GM18507 (cell line): Measurements from ENCODE around the gene SLC35C1.
"Not testable (repeated sequence)": the region's sequence is repeated elsewhere in the genome, so short reads cannot be mapped to it uniquely, and the experiment has no call there.

Experiments used
- DNase-seq: peaks from one replicate; pipeline ENCODE4 v3.0.0; 2011; ENCODE audit warnings: low read depth; ENCODE audit not compliant: insufficient read length; ENCODE audit errors: extremely low spot score
- FAIRE-seq: peaks from 2 replicates; lab custom pipeline; 2011; peaks lifted over from hg19 to GRCh38; lab: Jason Lieb, UNC

The SLC35C1 gene

GRCh38 chr11:45808427-45808826 lies 3.5 kb downstream of the SLC35C1 start:
- DNase-seq, FAIRE-seq: not testable (repeated sequence)

DNA sequence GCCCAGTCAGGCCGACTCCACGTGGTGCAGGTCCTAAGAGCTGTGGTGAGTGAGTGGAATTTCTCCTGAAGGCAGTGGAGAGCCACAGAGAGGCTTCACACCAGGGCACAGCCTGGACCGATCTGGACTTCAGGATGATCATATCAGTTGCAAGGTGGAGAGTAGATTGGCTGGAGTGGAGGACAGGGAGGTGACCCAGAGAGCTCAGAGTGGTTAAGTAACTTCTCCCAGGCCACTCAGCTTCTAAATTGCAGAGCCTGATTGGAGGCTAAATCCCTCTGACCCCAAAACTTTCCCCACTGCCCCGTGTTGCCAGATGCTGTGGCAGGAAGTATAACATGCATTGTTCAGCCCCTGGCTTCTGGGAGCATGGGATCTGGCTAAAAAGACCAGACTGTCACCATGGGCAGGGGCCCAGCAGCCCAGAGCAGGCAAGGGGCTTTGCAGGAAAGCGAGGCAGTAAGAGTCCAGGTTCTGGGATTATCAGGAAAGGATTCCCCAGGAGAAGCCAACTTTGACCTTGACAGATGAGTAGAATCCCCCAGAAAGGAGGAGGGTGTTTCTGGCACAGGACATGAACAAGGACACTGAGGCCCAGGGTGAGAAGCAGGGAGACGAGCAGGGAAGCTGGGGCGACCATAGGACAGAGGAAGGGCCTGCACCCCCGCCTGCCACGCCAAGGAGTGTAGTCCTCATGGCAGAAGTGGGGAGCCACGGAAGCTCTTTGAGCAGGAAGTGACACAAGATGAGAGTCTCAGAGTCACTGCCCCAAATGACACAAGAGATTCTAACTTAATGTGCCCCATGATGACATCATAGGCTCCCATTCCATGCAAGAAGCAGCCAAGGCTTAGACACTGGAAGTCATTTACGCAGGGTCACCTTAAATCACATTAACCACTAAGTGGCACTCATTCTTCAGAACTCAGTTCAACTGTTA lies 4.8 kb downstream of the SLC35C1 start:
- DNase-seq (no peak), FAIRE-seq (no peak)

DNA sequence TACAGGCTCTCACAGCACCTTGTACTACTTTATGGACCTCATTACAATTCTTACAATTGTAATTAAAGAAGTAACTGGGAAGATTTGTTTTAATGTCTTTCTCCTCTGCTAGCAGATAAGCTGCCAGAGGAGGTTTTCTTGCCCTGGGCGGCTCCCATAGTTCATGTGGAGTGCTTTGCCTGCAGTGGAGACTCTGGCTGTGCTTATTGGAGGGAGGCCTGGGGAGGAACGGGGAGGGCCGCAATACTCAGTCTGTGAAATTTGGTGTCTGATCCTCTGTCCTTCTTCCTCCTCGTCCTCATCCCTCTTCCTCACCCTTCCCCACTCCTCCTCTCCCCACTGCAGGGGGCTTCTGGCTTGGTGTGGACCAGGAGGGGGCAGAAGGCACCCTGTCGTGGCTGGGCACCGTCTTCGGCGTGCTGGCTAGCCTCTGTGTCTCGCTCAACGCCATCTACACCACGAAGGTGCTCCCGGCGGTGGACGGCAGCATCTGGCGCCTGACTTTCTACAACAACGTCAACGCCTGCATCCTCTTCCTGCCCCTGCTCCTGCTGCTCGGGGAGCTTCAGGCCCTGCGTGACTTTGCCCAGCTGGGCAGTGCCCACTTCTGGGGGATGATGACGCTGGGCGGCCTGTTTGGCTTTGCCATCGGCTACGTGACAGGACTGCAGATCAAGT lies 5.6 kb downstream of the SLC35C1 start:
- no peak for DNase-seq
- FAIRE-seq: no peak

DNA sequence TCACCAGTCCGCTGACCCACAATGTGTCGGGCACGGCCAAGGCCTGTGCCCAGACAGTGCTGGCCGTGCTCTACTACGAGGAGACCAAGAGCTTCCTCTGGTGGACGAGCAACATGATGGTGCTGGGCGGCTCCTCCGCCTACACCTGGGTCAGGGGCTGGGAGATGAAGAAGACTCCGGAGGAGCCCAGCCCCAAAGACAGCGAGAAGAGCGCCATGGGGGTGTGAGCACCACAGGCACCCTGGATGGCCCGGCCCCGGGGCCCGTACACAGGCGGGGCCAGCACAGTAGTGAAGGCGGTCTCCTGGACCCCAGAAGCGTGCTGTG lies 6.1 kb downstream of the SLC35C1 start:
- no peak for FAIRE-seq
- DNase-seq: no peak

GRCh38 chr11:45811571-45812290 lies 6.8 kb downstream of the SLC35C1 start:
- FAIRE-seq: no peak

DNA sequence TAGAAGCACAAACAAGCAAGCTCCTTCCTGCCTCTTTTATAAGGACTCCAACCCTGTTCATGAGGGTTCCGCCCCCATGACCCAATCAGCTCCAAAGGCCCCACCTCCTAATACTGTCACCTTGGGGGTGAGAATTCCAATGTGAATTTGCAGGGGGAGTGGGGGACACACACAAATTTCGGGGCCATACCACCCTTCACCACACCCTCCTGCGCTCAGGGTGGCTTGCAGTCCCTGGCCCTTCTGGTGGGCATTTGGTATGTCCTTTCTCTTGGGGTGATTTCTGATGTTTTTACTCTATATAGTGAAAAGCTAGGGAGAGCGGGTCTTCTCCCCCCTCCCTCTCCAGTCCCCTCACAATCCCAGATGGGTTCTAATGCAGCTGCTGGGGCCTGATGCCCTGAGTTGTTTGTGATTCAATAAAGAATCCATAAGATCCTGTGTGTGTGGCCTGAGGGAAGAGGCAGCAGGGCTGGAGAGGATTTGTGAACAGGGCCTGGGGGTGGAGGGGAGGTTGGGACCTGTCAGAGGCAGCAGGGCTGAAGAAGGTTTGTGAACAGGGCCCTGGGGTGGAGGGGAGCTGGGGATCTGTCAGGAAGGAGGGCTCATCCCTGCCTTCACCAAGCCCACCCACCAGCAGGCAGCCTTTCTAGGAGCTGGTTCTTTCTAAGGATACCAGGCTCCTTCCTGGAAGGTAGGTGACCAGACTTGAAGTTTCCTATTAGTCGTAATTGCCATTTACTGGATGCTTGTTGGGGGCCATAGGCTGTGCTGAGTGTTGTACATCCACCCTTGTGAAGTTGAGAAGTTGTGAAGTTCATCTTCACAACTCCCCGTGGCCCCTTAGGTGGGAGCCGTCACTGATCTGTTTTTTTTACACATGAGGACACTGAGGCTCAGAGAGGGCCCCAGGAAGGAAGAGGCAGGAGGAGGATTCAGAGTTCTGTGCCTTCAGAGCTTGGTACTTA lies 7.9 kb downstream of the SLC35C1 start:
- FAIRE-seq: no peak
- DNase-seq: no peak

More at GRCh38 chr11:45811571-45812290, 6.8 kb downstream of the SLC35C1 start:
- DNase-seq: no peak

DNA sequence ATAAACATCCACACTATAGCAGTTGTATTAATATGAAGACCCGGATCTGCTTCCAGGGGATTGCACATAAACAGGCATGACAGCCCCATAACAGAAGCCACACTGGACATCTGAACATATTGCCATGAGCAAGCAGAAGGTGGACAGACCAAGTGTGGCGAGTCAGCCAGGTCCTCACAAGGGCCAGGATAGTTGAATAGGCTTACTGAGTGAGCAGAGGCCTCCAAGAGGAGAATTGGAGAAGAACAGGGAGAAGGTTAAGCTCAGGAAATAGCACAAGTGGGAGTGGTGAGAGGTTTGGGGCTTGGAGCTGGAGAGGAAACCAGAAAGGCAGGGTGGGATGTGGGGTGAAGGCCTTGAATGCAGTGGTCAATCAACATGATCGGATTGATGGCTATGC lies 10.8 kb downstream of the SLC35C1 start:
- no peak for FAIRE-seq

DNA sequence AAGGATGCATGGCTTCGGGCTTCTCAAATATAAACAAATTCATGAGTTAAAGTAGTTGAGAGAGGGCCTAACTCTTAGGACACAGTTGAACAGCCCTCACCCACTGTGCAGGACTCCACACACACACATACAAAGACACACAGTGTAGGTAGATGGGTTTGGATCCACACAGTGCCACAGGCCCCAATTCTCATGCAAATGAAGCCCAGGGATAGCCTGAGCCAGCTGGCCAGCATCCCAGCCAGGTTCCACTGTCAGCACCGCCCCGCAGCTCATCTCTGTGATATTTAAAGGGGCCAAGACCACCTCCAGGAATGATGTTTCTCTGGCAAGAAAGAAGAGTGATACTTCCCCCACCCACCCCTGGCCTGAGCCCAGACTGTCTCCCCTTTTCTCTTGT lies 11.7 kb downstream of the SLC35C1 start:
- DNase-seq: no peak
- FAIRE-seq: no peak

More for the DNA sequence above, 10.8 kb downstream of the SLC35C1 start:
- DNase-seq: no peak

DNA sequence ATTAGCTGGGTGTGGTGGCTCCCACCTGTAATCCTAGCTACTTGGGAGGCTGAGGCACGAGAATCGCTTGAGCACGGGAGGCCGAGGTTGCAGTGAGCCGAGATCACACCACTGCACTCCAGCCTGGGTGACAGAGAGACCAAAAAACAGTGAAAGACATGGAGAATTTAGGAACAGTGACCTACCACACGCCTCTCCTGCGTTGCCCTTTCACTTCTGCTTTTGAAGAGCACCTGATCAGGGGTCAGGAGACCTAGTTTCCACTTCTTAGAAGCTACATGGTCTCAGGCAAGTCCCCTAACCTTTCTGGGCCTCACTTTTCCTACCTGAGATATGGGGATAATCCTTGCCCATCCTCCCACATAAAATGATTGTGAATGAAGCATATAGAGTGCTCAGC lies 12.2 kb downstream of the SLC35C1 start:
- DNase-seq: no peak
- peak; percentile 70 for FAIRE-seq

GRCh38 chr11:45818961-45819605 lies 14.1 kb downstream of the SLC35C1 start:
- FAIRE-seq (no peak), DNase-seq (no peak)

- DNase-seq (no peak), FAIRE-seq (no peak)
These were observed 15.4 kb downstream of the SLC35C1 start for GRCh38 chr11:45820211-45820857.

GRCh38 chr11:45826492-45826891 lies 21.5 kb downstream of the SLC35C1 start:
- not testable (repeated sequence) for DNase-seq
- peak; percentile 100 for FAIRE-seq

GRCh38 chr11:45827123-45827522 lies 22.2 kb downstream of the SLC35C1 start:
- FAIRE-seq (no peak), DNase-seq (no peak)

- DNase-seq (no peak), FAIRE-seq (no peak)
These were observed 24.0 kb downstream of the SLC35C1 start for GRCh38 chr11:45828996-45829395.

GRCh38 chr11:45830596-45830995 lies 25.6 kb downstream of the SLC35C1 start:
- DNase-seq: no peak
- no peak for FAIRE-seq

DNA sequence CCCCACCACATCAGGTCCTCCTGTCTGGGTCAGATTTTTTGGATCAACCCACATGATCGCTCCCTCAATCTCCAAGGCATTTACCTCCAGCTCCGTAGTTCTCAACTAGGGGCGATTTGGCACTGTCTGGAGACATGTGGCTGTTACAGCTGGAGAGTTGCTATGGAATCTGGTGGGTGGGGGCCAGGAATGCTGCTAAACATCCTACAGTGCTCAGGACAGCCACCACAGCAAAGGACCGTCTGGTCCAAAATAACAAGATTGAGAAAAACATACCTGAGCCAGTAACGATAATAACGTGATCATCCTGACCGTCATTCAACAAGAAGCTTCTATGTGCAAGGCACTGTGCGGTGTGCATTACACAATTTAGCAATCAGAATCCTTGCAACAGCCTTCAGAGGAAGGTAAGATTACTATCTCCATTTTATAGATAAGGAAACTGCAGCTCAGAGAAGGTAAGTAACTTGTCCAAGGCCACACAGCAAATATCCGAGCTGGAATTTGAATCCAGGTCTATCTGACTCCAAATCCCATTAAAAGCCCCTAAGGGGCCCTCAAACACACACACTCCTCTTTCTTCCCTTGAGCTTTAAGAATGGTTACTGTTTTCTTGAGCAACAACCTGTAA lies 28.0 kb downstream of the SLC35C1 start:
- FAIRE-seq (no peak), DNase-seq (no peak)

DNA sequence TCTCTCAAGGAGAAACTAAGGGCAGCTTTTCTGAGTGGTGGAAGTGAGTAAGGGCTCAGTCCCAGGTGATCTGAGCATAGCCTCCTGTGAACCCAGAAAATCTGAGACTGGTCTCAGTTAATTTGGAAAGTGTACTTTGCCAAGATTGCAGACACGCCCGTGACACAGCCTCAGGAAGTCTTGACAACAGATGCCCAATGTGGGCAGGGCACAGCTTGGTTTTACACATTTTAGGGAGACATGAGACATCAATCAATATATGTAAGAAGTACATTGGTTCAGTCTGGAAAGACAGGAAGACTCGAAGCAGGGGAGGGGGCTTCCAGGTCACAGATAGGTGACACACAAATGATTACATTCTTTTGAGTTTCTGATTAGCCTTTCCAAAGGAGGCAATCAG lies 28.8 kb downstream of the SLC35C1 start:
- DNase-seq: no peak
- FAIRE-seq: no peak

- FAIRE-seq: no peak
- no peak for DNase-seq
These were observed 29.4 kb downstream of the SLC35C1 start for GRCh38 chr11:45834298-45834756.
